Endothelial cell of umbilical vein (primary cell): Measurements from ENCODE around the gene CREG1. TPM values are rescaled to one million over a fixed set of nuclear protein-coding genes. Genes with fewer than 3 reads are reported as not detected.

ENCODE experiments used
- BruUV-seq: library from RNA; stranded (reverse); fragments of 400-500 nt; replicated peaks from 2 replicates; lab custom pipeline; 2021; lab: Mats Ljungman, UMichigan
- CTCF ChIA-PET: fragments of 300-600, 350-600 bp; sonication (Branson Sonifier 250); formaldehyde crosslinking; loops from one replicate; lab custom pipeline; 2021; ENCODE audit warnings: antibody characterized with exemption, inconsistent platforms; lab: Charles Lee
- POLR2A ChIA-PET: fragments of 300-600, 350-600 bp; sonication (Branson Sonifier 250); formaldehyde crosslinking; loops from one replicate; lab custom pipeline; 2021; ENCODE audit warnings: antibody characterized with exemption, inconsistent platforms; lab: Charles Lee
- DNase-seq: peaks from one replicate; pipeline ENCODE4 v3.0.0-alpha.2; 2011; ENCODE audit warnings: low read depth, low spot score
- FAIRE-seq: peaks from 2 replicates; lab custom pipeline; 2011; peaks lifted over from hg19 to GRCh38; lab: Jason Lieb, UNC
- H2AFZ ChIP-seq: 2 replicates; pipeline ENCODE4 v1.6.0; 2012; ENCODE audit warnings: low read depth, low read length, control low read depth, inconsistent platforms
- H3K27ac ChIP-seq: 2 replicates; pipeline ENCODE4 v1.5.1; 2011; ENCODE audit warnings: low read depth, mild to moderate bottlenecking, control low read depth, low read length, moderate library complexity; ENCODE audit not compliant: insufficient read depth
- H3K27me3 ChIP-seq, 2 experiments: 2 replicates each; pipeline versions ENCODE4 v1.6.0 to v1.6.1; 2011; ENCODE audit warnings: low read length in 2 of 2, mixed read lengths in 1 of 2; ENCODE audit not compliant: control insufficient read depth in 2 of 2, insufficient read depth in 2 of 2
- H3K36me3 ChIP-seq, 2 experiments: 2 replicates in 1 of 2; 3 replicates in 1 of 2; pipeline ENCODE4 v1.5.1; 2011; ENCODE audit warnings: low read length in 2 of 2, mild to moderate bottlenecking in 1 of 2, moderate library complexity in 1 of 2; ENCODE audit not compliant: control insufficient read depth in 2 of 2, insufficient read depth in 2 of 2; ENCODE audit errors: extremely low read depth in 1 of 2
- H3K4me1 ChIP-seq: 3 replicates; pipeline ENCODE4 v1.5.1; 2011; ENCODE audit warnings: mild to moderate bottlenecking, low read length; ENCODE audit not compliant: control insufficient read depth, insufficient read depth; ENCODE audit errors: extremely low read depth
- H3K4me2 ChIP-seq: 2 replicates; pipeline ENCODE4 v1.6.1; 2011; ENCODE audit warnings: low read length, control low read depth, mixed read lengths; ENCODE audit not compliant: insufficient read depth
- H3K4me3 ChIP-seq, 3 experiments: fragments of 200-600 bp in 1 of 3; sonication (generic), shearing (Covaris generic) in 1 of 3; replicated peaks in 1 of 3; 2 replicates each; pipeline ENCODE4 v1.5.1; 2011 to 2016; ENCODE audit warnings: control low read depth in 3 of 3, low read length in 3 of 3, mild to moderate bottlenecking in 2 of 3, inconsistent platforms in 1 of 3, low read depth in 1 of 3, moderate library complexity in 1 of 3; ENCODE audit not compliant: insufficient read depth in 1 of 3
- H3K79me2 ChIP-seq: 2 replicates; pipeline ENCODE4 v1.6.0; 2012; ENCODE audit warnings: low read length, inconsistent platforms; ENCODE audit not compliant: control insufficient read depth, insufficient read depth
- H3K9ac ChIP-seq: replicated peaks from 2 replicates; pipeline ENCODE3; 2011; ENCODE audit warnings: low read length, control low read depth; ENCODE audit not compliant: insufficient read depth; ENCODE audit errors: extremely low read depth
- H3K9me1 ChIP-seq: replicated peaks from 3 replicates; pipeline ENCODE4 v1.6.0; 2011; ENCODE audit warnings: mild to moderate bottlenecking, low read length; ENCODE audit not compliant: control insufficient read depth, insufficient read depth; ENCODE audit errors: extremely low read depth
- H3K9me3 ChIP-seq: replicated peaks from 2 replicates; pipeline ENCODE4 v1.5.1; 2012; ENCODE audit warnings: low read length, inconsistent platforms; ENCODE audit not compliant: control insufficient read depth, insufficient read depth
- H4K20me1 ChIP-seq: replicated peaks from 2 replicates; pipeline ENCODE3; 2011; ENCODE audit warnings: mild to moderate bottlenecking, low read length; ENCODE audit not compliant: control insufficient read depth, insufficient read depth; ENCODE audit errors: extremely low read depth
- CTCF ChIP-seq, 2 donors: IDR thresholded peaks; 1 replicate in 1 of 2; 2 replicates in 1 of 2; pipeline ENCODE4 v1.5.1; 2011; ENCODE audit warnings: low read length in 2 of 2, mild to moderate bottlenecking in 2 of 2, moderate library complexity in 2 of 2, control low read depth in 1 of 2, inconsistent platforms in 1 of 2, low read depth in 1 of 2; ENCODE audit not compliant: insufficient read depth in 1 of 2; ENCODE audit errors: extremely low read depth in 1 of 2
- EZH2 ChIP-seq: IDR thresholded peaks from 2 replicates; pipeline ENCODE4 v1.6.1; 2012; ENCODE audit warnings: borderline replicate concordance, low read depth, mild to moderate bottlenecking, moderate library complexity, low read length, inconsistent platforms; ENCODE audit not compliant: severe bottlenecking
- FOS ChIP-seq: IDR thresholded peaks from 2 replicates; pipeline ENCODE4 v1.6.1; 2011; ENCODE audit warnings: mild to moderate bottlenecking, low read length, moderate library complexity, borderline replicate concordance; ENCODE audit not compliant: insufficient read depth
- GATA2 ChIP-seq: IDR thresholded peaks from 2 replicates; pipeline ENCODE4 v1.7.0; 2011; ENCODE audit warnings: low read depth, mild to moderate bottlenecking, moderate library complexity, mixed read lengths, low read length; ENCODE audit not compliant: insufficient read length, insufficient read depth
- JUN ChIP-seq: IDR thresholded peaks from 2 replicates; pipeline ENCODE4 v1.6.1; 2011; ENCODE audit warnings: borderline replicate concordance, low read depth; ENCODE audit not compliant: insufficient read length, insufficient read depth
- MAX ChIP-seq: IDR thresholded peaks from 2 replicates; pipeline ENCODE4 v1.6.1; 2011; ENCODE audit not compliant: insufficient read depth, insufficient read length
- MYC ChIP-seq: IDR thresholded peaks from one replicate; pipeline ENCODE4 v1.6.1; 2011; ENCODE audit warnings: mild to moderate bottlenecking, low read depth, low read length
- POLR2A ChIP-seq: IDR thresholded peaks from 2 replicates; pipeline ENCODE4 v1.6.1; 2012; ENCODE audit warnings: low read depth, mild to moderate bottlenecking, control low read depth, low read length
- POLR2AphosphoS5 ChIP-seq: IDR thresholded peaks from 2 replicates; pipeline ENCODE4 v1.6.1; 2012; ENCODE audit warnings: low read depth, mild to moderate bottlenecking, control low read depth, low read length, moderate library complexity; ENCODE audit not compliant: insufficient read depth
- dilution Hi-C: fragments of 300-500 bp; cut with MboI; formaldehyde crosslinking; loops from one replicate; pipeline ENCODE4 v1.15.0; 2019; ENCODE audit warnings: low sequenced_read_pairs; ENCODE audit not compliant: extremely low pct_ligation_motif_present
- intact Hi-C: fragments of 100-400 bp; cut with micrococcal nuclease; formaldehyde crosslinking; loops from one replicate; pipeline ENCODE4 v1.10.0; 2022
- polyA plus RNA-seq, 4 experiments: library from polyadenylated mRNA; depleted of rRNA in 3 of 4; stranded (reverse) in 3 of 4; unstranded in 1 of 4; fragments of >200 nt; gene quantifications; 2 replicates each; pipeline versions ENCODE4 v1.2.1 to v1.2.3, GENCODE V29; 2011 to 2012; ENCODE audit warnings: missing spikeins in 1 of 4
- total RNA-seq: library from RNA; stranded (reverse); gene quantifications from 2 replicates; pipeline ENCODE4 v1.2.3, GENCODE V29; 2021

The CREG1 gene
- total and polyA plus RNA-seq, 2 donors (not counting 3 experiments of a cell fraction or from before 2014, with no cell fraction given), result 10.3 to 15.8 TPM

- DNase-seq, result no peak
- Histone ChIP-seq H3K27ac (no peak overlapping the region), H3K9me3 (no peaks in the 10 kb centered on the region), H3K36me3 (no peaks in the 10 kb centered on the region), H3K4me1 (no peaks in the 10 kb centered on the region), H3K4me2 (no peak overlapping the region), H3K79me2 (no peaks in the 10 kb centered on the region), H2AFZ (no peak overlapping the region), H4K20me1 (no peaks in the 10 kb centered on the region), H3K9me1 (no peaks in the 10 kb centered on the region), H3K9ac (no peak overlapping the region), H3K4me3 (no peak overlapping the region), H3K27me3 (peaks cover 0 to 2% of the 10 kb centered on the region in 2 experiments)
- TF ChIP-seq EZH2, result no peak
- TF ChIP-seq POLR2A, result no peak
- ChIA-PET CTCF (interaction anchor here (1.1 kb wide), 1 partner anchor 12 kb away, joined by 3 read pairs; no protein-coding TSS in a partner anchor), POLR2A (no interaction called here)
- dilution Hi-C loops (no loop called here), intact Hi-C loops (no loop called here)
- no peak for FAIRE-seq
- no TSS peak for BruUV-seq
Observed at GRCh38 chr1:167567663-167568062, 14.1 kb upstream of the CREG1 start.

- no peak overlapping the region for H2AFZ ChIP-seq
Observed at GRCh38 chr1:167566766-167567165, 13.2 kb upstream of the CREG1 start.

More at GRCh38 chr1:167566766-167567165, 13.2 kb upstream of the CREG1 start:
- H3K36me3 ChIP-seq, result no peaks in the 10 kb centered on the region
- dilution Hi-C loops, result no loop called here
- H3K79me2 ChIP-seq, result no peaks in the 10 kb centered on the region
- ChIA-PET POLR2A (no interaction called here), CTCF (no interaction called here)
- H3K4me2 ChIP-seq, result no peak overlapping the region
- no peaks in the 10 kb centered on the region for H3K9me1 ChIP-seq
- no peaks in the 10 kb centered on the region for H4K20me1 ChIP-seq
- no peak overlapping the region for H3K27ac ChIP-seq
- no peak for DNase-seq
- no peaks in the 10 kb centered on the region for H3K4me1 ChIP-seq
- H3K9me3 ChIP-seq, result no peaks in the 10 kb centered on the region
- BruUV-seq, result no TSS peak
- H3K27me3 ChIP-seq, result peaks cover 0 to 2% of the 10 kb centered on the region in 2 experiments
- no peak for FAIRE-seq
- no peak overlapping the region for H3K9ac ChIP-seq
- TF ChIP-seq POLR2A, result no peak
- no peak for TF ChIP-seq MAX
- TF ChIP-seq MYC, result no peak
- no peak for TF ChIP-seq EZH2
- no peak for TF ChIP-seq POLR2AphosphoS5
- TF ChIP-seq CTCF (IDR thresholded peaks at IDR 0.05; ENCODE audit: extremely low read depth in 1 of 2, insufficient read depth in 1 of 2, low read depth in 1 of 2, low read length in 2 of 2), result no peak
- no peak for TF ChIP-seq GATA2
- no peak for TF ChIP-seq FOS
- no peak for TF ChIP-seq JUN
- no peak overlapping the region for H3K4me3 ChIP-seq
- intact Hi-C loops, result no loop called here
